ENCODE measurements around the gene IMPA2. TPM values are rescaled to one million over a fixed set of nuclear protein-coding genes. Genes with fewer than 3 reads are reported as not detected.

Gene IMPA2
- total and polyA plus RNA-seq, 10 of the 15 experiments (the other 5 are each of a cell fraction or from before 2014, with no cell fraction given), result 0.24 to 21.0 (median 11.4) TPM

DNA sequence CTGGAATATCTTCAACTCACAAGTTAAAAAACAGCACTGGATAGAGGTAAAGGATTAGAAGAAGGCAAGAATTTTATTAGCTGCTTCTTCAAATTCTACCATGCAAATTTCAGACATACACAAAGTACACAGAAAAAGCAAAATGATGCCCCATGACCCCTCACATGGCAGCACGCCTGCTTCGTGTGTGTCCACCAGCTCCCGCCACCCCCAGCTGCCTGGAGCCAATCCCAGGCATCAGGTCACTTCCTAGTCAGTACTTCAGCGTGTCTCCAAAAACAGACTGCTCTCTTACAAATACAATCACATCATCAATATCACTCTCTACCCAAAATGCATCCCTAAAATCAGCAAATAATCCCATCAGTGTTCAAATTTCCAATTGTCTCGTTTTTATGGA, 35.8 kb downstream of the IMPA2 start:
- Histone ChIP-seq H3K27ac (ENCODE audit: control insufficient read depth, insufficient read depth) (no peak overlapping the region), H2AFZ (ENCODE audit: control insufficient read depth, low read depth, low read length) (no peak overlapping the region), H4K20me1 (ENCODE audit: control insufficient read depth, insufficient read depth) (no peaks in the 10 kb centered on the region), H3K4me1 (ENCODE audit: control insufficient read depth, insufficient read depth, low read length) (no peaks in the 10 kb centered on the region), H3K4me2 (ENCODE audit: control insufficient read depth, insufficient read depth) (no peak overlapping the region), H3K4me3 (no peak overlapping the region), H3K9me3 (replicated peaks; ENCODE audit: control insufficient read depth, insufficient read depth, low read length) (no peaks in the 10 kb centered on the region), H3K27me3 (replicated peaks in 1 of 2; ENCODE audit: control insufficient read depth in 2 of 2, insufficient read depth in 2 of 2, low read length in 1 of 2) (no peaks in the 10 kb centered on the region), H3K36me3 (ENCODE audit: control insufficient read depth in 2 of 2, insufficient read depth in 2 of 2, low read length in 1 of 2) (no peaks in the 10 kb centered on the region), H3K79me2 (ENCODE audit: control insufficient read depth, insufficient read depth, low read length) (no peaks in the 10 kb centered on the region), H3K9ac (ENCODE audit: control insufficient read depth, insufficient read depth, low read length) (no peak overlapping the region)
- WGBS (ENCODE audit: insufficient coverage, insufficient replicate concordance, low lambda C conversion rate, missing lambda C conversion rate), result 76% methylated on average over 5 of the region's 5 CpGs
- BruUV-seq (replicated peaks), result no TSS peak
- ChIA-PET POLR2A (no interaction called here), SMC1A (ENCODE audit: uncharacterized antibody, unreplicated experiment) (no interaction called here), CTCF (no interaction called here), RAD21 (ENCODE audit: unreplicated experiment) (no interaction called here)
- in situ Hi-C loops (cut with MboI) (no loop called here), intact Hi-C loops (cut with micrococcal nuclease; ENCODE audit: unreplicated experiment) (no loop called here)
- ATAC-seq, result no peak
- no peak for FAIRE-seq
- DNase-seq (ENCODE audit: low read depth, low spot score), result no peak
- TF ChIP-seq SIX5 (IDR thresholded peaks at IDR 0.05; ENCODE audit: low read depth, low read length, severe bottlenecking) (no peak), ZZZ3 (IDR thresholded peaks at IDR 0.05; ENCODE audit: control insufficient read depth, insufficient read length, low read depth) (no peak), ESRRA (IDR thresholded peaks at IDR 0.05; ENCODE audit: low read length) (no peak), SUPT20H (IDR thresholded peaks at IDR 0.05; ENCODE audit: borderline replicate concordance, control insufficient read depth, low read depth, low read length) (no peak), RAD21 (IDR thresholded peaks at IDR 0.05; ENCODE audit: insufficient read depth, low read depth, low read length) (no peak), BCL11A (IDR thresholded peaks at IDR 0.05; ENCODE audit: low read depth, low read length) (no peak), ZNF622 (IDR thresholded peaks at IDR 0.05) (no peak), PRDM15 (CRISPR knock-in tag; IDR thresholded peaks at IDR 0.05) (no peak), FOS (IDR thresholded peaks at IDR 0.05; ENCODE audit: borderline replicate concordance, extremely low read depth, insufficient read length) (no peak), MYC (IDR thresholded peaks at IDR 0.05; ENCODE audit: insufficient read depth, insufficient read length, insufficient replicate concordance, low read length, severe bottlenecking) (no peak), BMI1 (IDR thresholded peaks at IDR 0.05; ENCODE audit: borderline replicate concordance) (no peak), BHLHE40 (IDR thresholded peaks at IDR 0.05; ENCODE audit: borderline replicate concordance in 1 of 2, low read depth in 2 of 2, low read length in 1 of 2) (no peak), CUX1 (IDR thresholded peaks at IDR 0.05; ENCODE audit: insufficient replicate concordance, low read depth, low read length) (no peak)
- TF ChIP-seq, protein P1, sequence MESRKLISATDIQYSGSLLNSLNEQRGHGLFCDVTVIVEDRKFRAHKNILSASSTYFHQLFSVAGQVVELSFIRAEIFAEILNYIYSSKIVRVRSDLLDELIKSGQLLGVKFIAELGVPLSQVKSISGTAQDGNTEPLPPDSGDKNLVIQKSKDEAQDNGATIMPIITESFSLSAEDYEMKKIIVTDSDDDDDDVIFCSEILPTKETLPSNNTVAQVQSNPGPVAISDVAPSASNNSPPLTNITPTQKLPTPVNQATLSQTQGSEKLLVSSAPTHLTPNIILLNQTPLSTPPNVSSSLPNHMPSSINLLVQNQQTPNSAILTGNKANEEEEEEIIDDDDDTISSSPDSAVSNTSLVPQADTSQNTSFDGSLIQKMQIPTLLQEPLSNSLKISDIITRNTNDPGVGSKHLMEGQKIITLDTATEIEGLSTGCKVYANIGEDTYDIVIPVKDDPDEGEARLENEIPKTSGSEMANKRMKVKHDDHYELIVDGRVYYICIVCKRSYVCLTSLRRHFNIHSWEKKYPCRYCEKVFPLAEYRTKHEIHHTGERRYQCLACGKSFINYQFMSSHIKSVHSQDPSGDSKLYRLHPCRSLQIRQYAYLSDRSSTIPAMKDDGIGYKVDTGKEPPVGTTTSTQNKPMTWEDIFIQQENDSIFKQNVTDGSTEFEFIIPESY (IDR thresholded peaks at IDR 0.05), result no peak

Data from GM12878 (cell line).